Thyroid gland (tissue), 4 donors: ENCODE data around the gene CISH.

ENCODE experiments used
- POLR2A ChIP-seq, 2 donors: fragments of 450-650 bp; IDR thresholded peaks; one replicate each; pipeline ENCODE4 v1.6.1; 2017; ENCODE audit warnings: antibody characterized with exemption in 2 of 2, mild to moderate bottlenecking in 2 of 2, moderate library complexity in 1 of 2
- TF ChIP-seq, protein P1 (sequence below), 6 experiments: fragments of 200-600 bp in 3 of 6; fragments of 450-650 bp in 3 of 6; sonication (generic) in 3 of 6; IDR thresholded peaks; one replicate each; pipeline ENCODE4 v1.5.1; 2016 to 2019; ENCODE audit warnings: antibody characterized with exemption in 6 of 6, mild to moderate bottlenecking in 2 of 6, inconsistent platforms in 1 of 6, moderate library complexity in 1 of 6

DNA sequence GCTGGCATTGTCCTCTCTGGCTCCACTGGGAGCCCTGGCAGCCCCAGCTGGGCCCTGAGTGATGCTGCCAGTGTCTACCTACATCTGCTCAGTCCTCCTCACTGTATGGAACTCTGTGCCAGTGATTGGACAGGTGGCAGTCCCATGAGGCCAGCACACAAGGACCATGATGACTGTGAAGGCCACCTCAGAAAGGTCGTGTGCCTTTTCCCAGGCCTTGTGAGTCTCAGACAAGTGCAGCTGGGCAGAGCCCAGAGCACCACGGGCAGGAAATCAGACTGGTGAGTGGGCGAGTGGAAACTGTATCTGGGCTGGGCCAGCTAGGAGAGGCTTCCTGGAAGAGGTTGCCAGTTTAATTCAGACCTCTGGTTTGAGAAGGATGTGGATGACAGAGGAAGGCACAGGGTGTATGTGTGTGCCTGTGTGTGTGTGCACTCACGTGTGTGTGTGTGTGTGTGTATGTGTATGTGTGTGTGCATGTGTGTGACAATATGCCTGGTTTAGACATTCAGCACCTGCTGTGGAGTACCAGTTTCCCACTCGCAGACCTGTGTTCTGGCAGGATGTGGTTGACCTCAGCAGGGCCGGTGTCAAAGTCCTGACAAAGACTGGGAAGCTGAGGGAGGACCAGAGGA is 12.4 kb upstream of the CISH start:
- TF ChIP-seq, protein P1, sequence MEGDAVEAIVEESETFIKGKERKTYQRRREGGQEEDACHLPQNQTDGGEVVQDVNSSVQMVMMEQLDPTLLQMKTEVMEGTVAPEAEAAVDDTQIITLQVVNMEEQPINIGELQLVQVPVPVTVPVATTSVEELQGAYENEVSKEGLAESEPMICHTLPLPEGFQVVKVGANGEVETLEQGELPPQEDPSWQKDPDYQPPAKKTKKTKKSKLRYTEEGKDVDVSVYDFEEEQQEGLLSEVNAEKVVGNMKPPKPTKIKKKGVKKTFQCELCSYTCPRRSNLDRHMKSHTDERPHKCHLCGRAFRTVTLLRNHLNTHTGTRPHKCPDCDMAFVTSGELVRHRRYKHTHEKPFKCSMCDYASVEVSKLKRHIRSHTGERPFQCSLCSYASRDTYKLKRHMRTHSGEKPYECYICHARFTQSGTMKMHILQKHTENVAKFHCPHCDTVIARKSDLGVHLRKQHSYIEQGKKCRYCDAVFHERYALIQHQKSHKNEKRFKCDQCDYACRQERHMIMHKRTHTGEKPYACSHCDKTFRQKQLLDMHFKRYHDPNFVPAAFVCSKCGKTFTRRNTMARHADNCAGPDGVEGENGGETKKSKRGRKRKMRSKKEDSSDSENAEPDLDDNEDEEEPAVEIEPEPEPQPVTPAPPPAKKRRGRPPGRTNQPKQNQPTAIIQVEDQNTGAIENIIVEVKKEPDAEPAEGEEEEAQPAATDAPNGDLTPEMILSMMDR (IDR thresholded peaks at IDR 0.05) = no peak
- TF ChIP-seq POLR2A (IDR thresholded peaks at IDR 0.05) = no peak
